Measurements from ENCODE around the gene ECI2. TPM values are rescaled to one million over a fixed set of nuclear protein-coding genes. Genes with fewer than 3 reads are reported as not detected.

Gene ECI2
- total RNA-seq, 2 experiments from 2014 or later = 42.5 to 43.3 TPM

Other genes starting within 250 kb of the ECI2 start
- not detected for gene FAM217A, start 56.4 kb downstream of the ECI2 start, total RNA-seq